CD14-positive monocyte (primary cell): ENCODE data around the gene POLR3G. TPM values are rescaled to one million over a fixed set of nuclear protein-coding genes. Genes with fewer than 3 reads are reported as not detected.

ENCODE experiments used
- DNase-seq, 3 donors: peaks; one replicate each; pipeline ENCODE4 v3.0.0-alpha.2; 2011 to 2022
- H2AFZ ChIP-seq: 2 replicates; pipeline ENCODE4 v1.6.0; 2012; ENCODE audit warnings: mild to moderate bottlenecking, low read depth, low read length, inconsistent platforms; ENCODE audit not compliant: insufficient read depth, poor library complexity, severe bottlenecking
- H3K27ac ChIP-seq, 2 donors: 1 replicate in 1 of 2; 2 replicates in 1 of 2; pipeline ENCODE4 v1.5.1; 2012 to 2013; ENCODE audit warnings: low read length in 2 of 2, control low read depth in 1 of 2, inconsistent platforms in 1 of 2, low read depth in 1 of 2, mild to moderate bottlenecking in 1 of 2
- H3K27me3 ChIP-seq, 2 donors: one replicate each; pipeline versions ENCODE4 v1.6.0 to v1.6.1; 2011 to 2013; ENCODE audit warnings: low read length in 2 of 2; ENCODE audit not compliant: control insufficient read depth in 2 of 2, insufficient read depth in 2 of 2
- H3K36me3 ChIP-seq, 2 donors: replicated peaks in 1 of 2; 1 replicate in 1 of 2; 2 replicates in 1 of 2; pipeline versions ENCODE4 v1.5.1 to v1.6.1; 2012 to 2013; ENCODE audit warnings: low read length in 2 of 2, control low read depth in 1 of 2, inconsistent platforms in 1 of 2, mild to moderate bottlenecking in 1 of 2; ENCODE audit not compliant: insufficient read depth in 2 of 2, control insufficient read depth in 1 of 2
- H3K4me1 ChIP-seq, 2 donors: 1 replicate in 1 of 2; 2 replicates in 1 of 2; pipeline versions ENCODE4 v1.5.1 to v1.6.1; 2012 to 2013; ENCODE audit warnings: low read length in 2 of 2, control low read depth in 1 of 2, inconsistent platforms in 1 of 2, mild to moderate bottlenecking in 1 of 2, moderate library complexity in 1 of 2; ENCODE audit not compliant: insufficient read depth in 2 of 2, control insufficient read depth in 1 of 2
- H3K4me2 ChIP-seq: replicated peaks from 2 replicates; pipeline ENCODE3; 2012; ENCODE audit warnings: low read length, moderate library complexity, mild to moderate bottlenecking; ENCODE audit not compliant: poor library complexity, severe bottlenecking; ENCODE audit errors: extremely low read depth
- H3K4me3 ChIP-seq, 3 experiments: fragments of 200-600 bp in 1 of 3; sonication (generic) in 1 of 3; replicated peaks in 1 of 3; 1 replicate in 2 of 3; 2 replicates in 1 of 3; pipeline ENCODE4 v1.5.1; 2011 to 2013; ENCODE audit warnings: low read length in 3 of 3, mild to moderate bottlenecking in 3 of 3, control low read depth in 2 of 3, low read depth in 2 of 3, inconsistent platforms in 1 of 3, moderate library complexity in 1 of 3
- H3K79me2 ChIP-seq: 2 replicates; pipeline ENCODE4 v1.6.0; 2012; ENCODE audit warnings: mild to moderate bottlenecking, control low read depth, inconsistent platforms, low read length, moderate library complexity; ENCODE audit not compliant: insufficient read depth
- H3K9ac ChIP-seq: 2 replicates; pipeline ENCODE4 v1.6.0; 2017; ENCODE audit warnings: low read length, mild to moderate bottlenecking; ENCODE audit not compliant: insufficient read depth, poor library complexity, severe bottlenecking
- H3K9me3 ChIP-seq, 2 donors: replicated peaks in 1 of 2; 1 replicate in 1 of 2; 2 replicates in 1 of 2; pipeline versions ENCODE4 v1.5.1 to v1.6.1; 2012 to 2013; ENCODE audit warnings: low read length in 2 of 2, control low read depth in 1 of 2; ENCODE audit not compliant: control insufficient read depth in 1 of 2, insufficient read depth in 1 of 2
- H4K20me1 ChIP-seq: 2 replicates; pipeline ENCODE4 v1.6.0; 2012; ENCODE audit warnings: mild to moderate bottlenecking, low read length, control low read depth, moderate library complexity; ENCODE audit not compliant: insufficient read depth
- H3K27ac Mint-ChIP-seq, 7 donors: one replicate each; pipeline ENCODE4 v1.8.0; 2020; ENCODE audit warnings: mild to moderate bottlenecking in 7 of 7, mixed read lengths in 7 of 7, moderate library complexity in 6 of 7, inconsistent platforms in 2 of 7
- H3K27me3 Mint-ChIP-seq, 3 donors: one replicate each; pipeline ENCODE4 v1.8.0; 2021 to 2022; ENCODE audit warnings: low read depth in 3 of 3, mild to moderate bottlenecking in 3 of 3, mixed read lengths in 3 of 3, moderate library complexity in 3 of 3, inconsistent platforms in 1 of 3
- H3K36me3 Mint-ChIP-seq, 2 donors: one replicate each; pipeline ENCODE4 v1.8.0; 2020; ENCODE audit warnings: mixed read lengths in 2 of 2, inconsistent platforms in 1 of 2, mild to moderate bottlenecking in 1 of 2
- H3K4me1 Mint-ChIP-seq: one replicate; pipeline ENCODE4 v1.8.0; 2020; ENCODE audit warnings: mild to moderate bottlenecking, mixed read lengths
- H3K4me3 Mint-ChIP-seq, 2 donors: one replicate each; pipeline ENCODE4 v1.8.0; 2020; ENCODE audit warnings: mild to moderate bottlenecking in 2 of 2, mixed read lengths in 2 of 2, moderate library complexity in 1 of 2
- H3K9me3 Mint-ChIP-seq, 7 donors: one replicate each; pipeline ENCODE4 v1.8.0; 2020 to 2022; ENCODE audit warnings: mixed read lengths in 7 of 7, mild to moderate bottlenecking in 6 of 7, moderate library complexity in 6 of 7, inconsistent platforms in 2 of 7
- CTCF ChIP-seq: fragments of 200-600 bp; IDR thresholded peaks from one replicate; pipeline ENCODE4 v1.8.0; 2022; ENCODE audit warnings: antibody characterized with exemption, mild to moderate bottlenecking
- WGBS: methylation state at CpG from one replicate; pipeline ENCODE4 v1.1.5; 2013; ENCODE audit warnings: missing lambda C conversion rate; ENCODE audit not compliant: insufficient coverage; 5-methylcytosine and 5-hydroxymethylcytosine counted together
- intact Hi-C, 2 donors: fragments of 100-400 bp; cut with micrococcal nuclease; formaldehyde crosslinking; loops; one replicate each; pipeline versions ENCODE4 v1.15.0 to v1.15.1; 2023
- polyA plus RNA-seq, 3 donors: library from polyadenylated mRNA; depleted of rRNA in 1 of 3; unstranded in 2 of 3; stranded (reverse) in 1 of 3; fragments of 300-500 nt in 2 of 3; fragments of >200 nt in 1 of 3; fragmentation: Illumina TruSeq in 2 of 3; gene quantifications; 1 replicate in 2 of 3; 2 replicates in 1 of 3; pipeline ENCODE4 v1.2.3, GENCODE V29; 2012 to 2021

Gene POLR3G
- polyA plus RNA-seq, 3 donors: 0.07 to 0.36 (median 0.13) TPM

GRCh38 chr5:90504743-90505142, 30.1 kb downstream of the POLR3G start:
- Mint-ChIP-seq H3K36me3 (peaks cover 0 to 3% of the 10 kb centered on the region in 2 donors), H3K27ac (no peak overlapping the region), H3K4me3 (no peak overlapping the region), H3K27me3 (no peaks in the 10 kb centered on the region), H3K4me1 (no peaks in the 10 kb centered on the region), H3K9me3 (no peaks in the 10 kb centered on the region)
- intact Hi-C loops: no loop called here
- Histone ChIP-seq H3K27ac (no peak overlapping the region), H3K27me3 (no peaks in the 10 kb centered on the region), H3K79me2 (no peaks in the 10 kb centered on the region), H3K4me2 (no peak overlapping the region), H3K9ac (no peak overlapping the region), H4K20me1 (no peaks in the 10 kb centered on the region), H3K4me3 (no peak overlapping the region), H3K4me1 (no peaks in the 10 kb centered on the region), H2AFZ (no peak overlapping the region), H3K9me3 (no peaks in the 10 kb centered on the region), H3K36me3 (no peaks in the 10 kb centered on the region)
- WGBS: no CpG with 5 or more reads among the region's 2 CpGs
- no peak for TF ChIP-seq CTCF
- DNase-seq: no peak

DNA sequence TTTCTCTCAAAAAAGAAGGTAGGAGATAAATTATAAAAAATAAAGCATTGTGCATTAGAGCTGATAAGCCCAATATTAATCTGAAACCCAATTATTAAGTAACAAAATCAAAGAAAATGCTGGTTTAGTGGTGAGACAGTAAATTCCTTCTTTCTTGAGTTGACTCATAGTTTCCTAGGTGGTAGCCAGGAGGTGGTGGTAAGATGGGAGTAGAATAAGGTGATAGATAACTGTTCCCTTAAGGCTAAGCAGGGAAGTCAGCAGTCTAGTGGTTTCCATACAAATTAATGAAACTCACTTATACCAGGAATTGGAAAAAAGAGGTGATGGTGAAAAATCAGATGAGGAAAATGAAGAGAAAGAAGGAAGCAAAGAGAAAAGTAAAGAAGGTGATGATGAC, 31.6 kb downstream of the POLR3G start:
- no peak overlapping the region for H3K27ac Mint-ChIP-seq
- Histone ChIP-seq H3K9me3 (no peaks in the 10 kb centered on the region), H3K4me2 (no peak overlapping the region), H3K27me3 (no peaks in the 10 kb centered on the region), H4K20me1 (no peaks in the 10 kb centered on the region), H3K36me3 (no peaks in the 10 kb centered on the region), H3K4me1 (no peaks in the 10 kb centered on the region), H3K4me3 (no peak overlapping the region), H3K79me2 (no peaks in the 10 kb centered on the region), H3K27ac (no peak overlapping the region), H2AFZ (no peak overlapping the region), H3K9ac (no peak overlapping the region)
- H3K4me1 Mint-ChIP-seq: no peaks in the 10 kb centered on the region
- peaks cover 0 to 4% of the 10 kb centered on the region in 2 donors for H3K36me3 Mint-ChIP-seq
- intact Hi-C loops: no loop called here
- no peaks in the 10 kb centered on the region for H3K27me3 Mint-ChIP-seq
- H3K9me3 Mint-ChIP-seq: no peaks in the 10 kb centered on the region
- DNase-seq: no peak
- H3K4me3 Mint-ChIP-seq: no peak overlapping the region
- TF ChIP-seq CTCF: no peak
